ENCODE measurements around the gene DNAL1. TPM values are rescaled to one million over a fixed set of nuclear protein-coding genes. Genes with fewer than 3 reads are reported as not detected.

DNAL1 gene
- total and polyA plus RNA-seq, 10 of the 15 experiments (the other 5 are each of a cell fraction or from before 2014, with no cell fraction given) = 2.4 to 18.2 (median 7.4) TPM

DNA sequence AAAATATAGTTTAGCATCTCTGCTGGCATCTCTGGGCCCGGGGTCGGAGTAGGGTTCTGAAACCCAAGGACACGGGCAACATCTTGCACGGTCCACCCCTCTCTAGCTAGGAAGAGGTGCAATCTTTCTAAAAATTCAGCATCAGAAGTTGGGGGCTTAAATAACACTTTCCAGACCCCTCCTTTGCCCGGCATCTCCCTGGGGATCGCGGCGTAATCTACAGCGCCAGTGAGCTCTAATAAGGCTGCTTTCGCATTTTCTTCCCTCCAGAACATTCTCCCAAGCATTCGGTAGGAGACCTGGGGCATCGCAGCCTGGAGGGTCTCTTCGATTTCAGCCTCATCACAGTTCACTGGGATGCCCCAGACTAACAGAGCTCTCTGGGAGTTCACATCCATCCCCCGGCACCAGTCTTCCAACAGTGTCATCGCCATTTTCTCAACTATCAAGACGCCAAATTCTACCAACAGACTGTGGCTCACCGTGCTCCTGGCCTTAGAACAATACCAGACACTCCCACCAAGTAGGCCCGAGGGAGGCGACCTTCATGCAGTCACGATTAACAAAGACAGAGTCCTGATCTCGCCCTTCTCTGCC, 68.5 kb downstream of the DNAL1 start (continued):
- TF ChIP-seq, protein P1, sequence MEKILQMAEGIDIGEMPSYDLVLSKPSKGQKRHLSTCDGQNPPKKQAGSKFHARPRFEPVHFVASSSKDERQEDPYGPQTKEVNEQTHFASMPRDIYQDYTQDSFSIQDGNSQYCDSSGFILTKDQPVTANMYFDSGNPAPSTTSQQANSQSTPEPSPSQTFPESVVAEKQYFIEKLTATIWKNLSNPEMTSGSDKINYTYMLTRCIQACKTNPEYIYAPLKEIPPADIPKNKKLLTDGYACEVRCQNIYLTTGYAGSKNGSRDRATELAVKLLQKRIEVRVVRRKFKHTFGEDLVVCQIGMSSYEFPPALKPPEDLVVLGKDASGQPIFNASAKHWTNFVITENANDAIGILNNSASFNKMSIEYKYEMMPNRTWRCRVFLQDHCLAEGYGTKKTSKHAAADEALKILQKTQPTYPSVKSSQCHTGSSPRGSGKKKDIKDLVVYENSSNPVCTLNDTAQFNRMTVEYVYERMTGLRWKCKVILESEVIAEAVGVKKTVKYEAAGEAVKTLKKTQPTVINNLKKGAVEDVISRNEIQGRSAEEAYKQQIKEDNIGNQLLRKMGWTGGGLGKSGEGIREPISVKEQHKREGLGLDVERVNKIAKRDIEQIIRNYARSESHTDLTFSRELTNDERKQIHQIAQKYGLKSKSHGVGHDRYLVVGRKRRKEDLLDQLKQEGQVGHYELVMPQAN (conservative IDR thresholded peaks at IDR 0.05) = no peak
- TF ChIP-seq ASH2L (IDR thresholded peaks at IDR 0.05; ENCODE audit: borderline replicate concordance, low read depth) = no peak
- 0 out of 2 replicates have a peak, but pooled peaks have one; percentile 10 for TF ChIP-seq RUNX3 (IDR thresholded peaks at IDR 0.05; ENCODE audit: low read length)
- TF ChIP-seq SUPT20H (IDR thresholded peaks at IDR 0.05; ENCODE audit: borderline replicate concordance, control insufficient read depth, low read depth, low read length) = no peak
- TF ChIP-seq IRF4 (IDR thresholded peaks at IDR 0.05; ENCODE audit: low read depth, low read length) = no peak
- no peak for TF ChIP-seq SREBF1 (IDR thresholded peaks at IDR 0.05; ENCODE audit: low read length)

DNA sequence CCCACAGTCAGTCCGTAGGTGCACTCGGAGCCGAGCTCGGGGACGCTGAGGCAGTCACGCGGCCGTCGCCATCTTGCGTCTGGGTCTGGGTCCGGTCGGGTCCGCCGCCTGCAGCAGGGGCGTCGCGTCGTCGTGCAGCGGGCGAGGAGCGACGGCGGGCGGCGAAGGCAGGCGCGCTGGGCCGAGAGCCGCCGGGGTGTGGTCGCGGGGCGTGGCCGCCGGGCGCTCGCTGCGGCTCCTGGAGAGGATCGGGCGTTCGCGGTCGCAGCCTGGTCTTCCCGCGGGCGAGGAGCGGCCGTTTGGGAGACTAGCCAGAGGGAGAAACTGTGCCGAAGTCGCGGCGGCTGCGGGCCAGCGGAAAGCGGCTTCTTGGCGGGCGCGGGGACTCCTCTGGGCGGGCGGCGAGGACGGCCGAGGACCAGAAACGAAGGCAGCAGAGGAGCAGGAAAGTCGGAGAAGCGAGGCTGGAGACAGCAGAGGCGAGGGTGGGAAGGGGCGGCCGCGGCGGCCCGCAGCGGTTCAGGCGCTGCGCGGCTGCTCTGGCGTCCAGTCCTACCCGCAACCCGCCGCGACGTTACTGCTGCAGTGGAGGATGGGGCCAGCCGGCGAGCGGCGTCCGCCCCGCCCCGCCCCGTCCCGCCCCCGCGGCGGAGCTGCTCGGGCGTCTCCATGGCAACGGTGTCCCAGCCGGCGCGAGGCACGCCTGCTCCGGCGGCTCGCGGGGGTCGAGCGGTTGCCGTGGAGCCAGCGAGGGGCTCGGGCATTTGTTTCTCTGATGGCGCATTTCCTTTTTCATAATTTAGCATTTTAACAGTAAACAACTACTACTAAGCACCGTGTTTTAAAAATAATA, 69.2 kb downstream of the DNAL1 start, which contains the start of gene PNMA1:
PNMA1 (minus strand) TSS at position 582 of the 853 bp plus-strand sequence. CDS start 745 bp downstream, outside the sequence.
- peak within 1 kb of the TSS; percentile 63 for H3K27ac ChIP-seq (ENCODE audit: control insufficient read depth, insufficient read depth)
- SMC1A ChIA-PET (ENCODE audit: uncharacterized antibody, unreplicated experiment) = interaction anchor here (1.2 to 3.2 kb wide), 6 partner anchors 12 to 101 kb away, joined by 3 to 16 read pairs (median 6); no protein-coding TSS in a partner anchor
- CTCF ChIA-PET = interaction anchor here (0.9 to 2.8 kb wide), 9 partner anchors 9 to 419 kb away, joined by 3 to 12 read pairs (median 5); no protein-coding TSS in a partner anchor
- in situ Hi-C loops (cut with MboI) = no loop called here
- H4K20me1 ChIP-seq (ENCODE audit: control insufficient read depth, insufficient read depth) = no peaks in the 10 kb centered on the region
- no peak for DNase-seq (ENCODE audit: low read depth, low spot score)
- H3K9me3 ChIP-seq (replicated peaks; ENCODE audit: control insufficient read depth, insufficient read depth, low read length) = no peaks in the 10 kb centered on the region
- RAD21 ChIA-PET (ENCODE audit: unreplicated experiment) = interaction anchor here (0.5 to 2.1 kb wide), 5 partner anchors 12 to 195 kb away, joined by 3 to 5 read pairs (median 3); no protein-coding TSS in a partner anchor
- no TSS peak for BruUV-seq (replicated peaks)
- H3K9ac ChIP-seq (ENCODE audit: control insufficient read depth, insufficient read depth, low read length) = peak within 1 kb of the TSS; percentile 64
- WGBS (ENCODE audit: insufficient coverage, insufficient replicate concordance, low lambda C conversion rate, missing lambda C conversion rate) = under 1% methylated on average over 91 of the region's 113 CpGs
- POLR2A ChIA-PET = interaction anchor here (1.3 to 1.4 kb wide), 2 partner anchors 17 to 51 kb away, joined by 3 read pairs; no protein-coding TSS in a partner anchor
- peaks cover 4% of the 10 kb centered on the region for H3K4me1 ChIP-seq (ENCODE audit: control insufficient read depth, insufficient read depth, low read length)
- H3K27me3 ChIP-seq (replicated peaks in 1 of 2; ENCODE audit: control insufficient read depth in 2 of 2, insufficient read depth in 2 of 2, low read length in 1 of 2) = no peaks in the 10 kb centered on the region
- H3K4me2 ChIP-seq (ENCODE audit: control insufficient read depth, insufficient read depth) = peak within 1 kb of the TSS; percentile 82
- H2AFZ ChIP-seq (ENCODE audit: control insufficient read depth, low read depth, low read length) = peak within 1 kb of the TSS; percentile 88
- FAIRE-seq = no peak
- peak; percentile 89 for ATAC-seq
- intact Hi-C loops (cut with micrococcal nuclease; ENCODE audit: unreplicated experiment) = loop anchor here (5.0 kb wide), 1 partner anchor 82 kb away; no protein-coding TSS in a partner anchor
- peaks cover 20% of the 10 kb centered on the region for H3K79me2 ChIP-seq (ENCODE audit: control insufficient read depth, insufficient read depth, low read length)
- peaks cover 12 to 20% of the 10 kb centered on the region in 2 experiments for H3K36me3 ChIP-seq (ENCODE audit: control insufficient read depth in 2 of 2, insufficient read depth in 2 of 2, low read length in 1 of 2)
- H3K4me3 ChIP-seq = peak within 1 kb of the TSS; percentile 89
- peak; percentile 62; the same call in 1 of the 2 replicates for TF ChIP-seq CHD2 (IDR thresholded peaks at IDR 0.05; ENCODE audit: borderline replicate concordance, low read depth, low read length)
- TF ChIP-seq PML (IDR thresholded peaks at IDR 0.05; ENCODE audit: low read length) = peak; percentile 57
- peak; percentile 20 for TF ChIP-seq SP1 (IDR thresholded peaks at IDR 0.05; ENCODE audit: low read depth, low read length)
- 0 out of 2 replicates have a peak, but pooled peaks have one; percentile 49 for TF ChIP-seq SIN3A (IDR thresholded peaks at IDR 0.05; ENCODE audit: low read depth, low read length)
- no peak for TF ChIP-seq EZH2 (IDR thresholded peaks at IDR 0.05; ENCODE audit: borderline replicate concordance, control insufficient read depth, low read depth, low read length)
- TF ChIP-seq CBX3 (IDR thresholded peaks at IDR 0.05; ENCODE audit: borderline replicate concordance, low read depth) = no peak
- TF ChIP-seq DPF2 (IDR thresholded peaks at IDR 0.05) = peak; percentile 67
- peak; percentile 56; the same call in 1 of the 2 replicates for TF ChIP-seq ZBED1 (IDR thresholded peaks at IDR 0.05; ENCODE audit: borderline replicate concordance)
- no peak for TF ChIP-seq MYB (IDR thresholded peaks at IDR 0.05; ENCODE audit: borderline replicate concordance, low read depth, low read length)
- TF ChIP-seq TBL1XR1 (IDR thresholded peaks at IDR 0.05; ENCODE audit: low read depth, low read length) = 0 out of 2 replicates have a peak, but pooled peaks have one; percentile 16
- TF ChIP-seq EED (IDR thresholded peaks at IDR 0.05; ENCODE audit: low read depth) = no peak
- TF ChIP-seq NFYA (IDR thresholded peaks at IDR 0.05; ENCODE audit: borderline replicate concordance, low read depth, low read length) = no peak
- TF ChIP-seq ZNF217 (IDR thresholded peaks at IDR 0.05) = peak; percentile 37; the same call in 1 of the 2 replicates

Data from GM12878 (cell line).